ENCODE results near the gene SPATA6.
"Not testable (repeated sequence)": the region's sequence is repeated elsewhere in the genome, so short reads cannot be mapped to it uniquely, and the experiment has no call there.

SPATA6 gene

DNA sequence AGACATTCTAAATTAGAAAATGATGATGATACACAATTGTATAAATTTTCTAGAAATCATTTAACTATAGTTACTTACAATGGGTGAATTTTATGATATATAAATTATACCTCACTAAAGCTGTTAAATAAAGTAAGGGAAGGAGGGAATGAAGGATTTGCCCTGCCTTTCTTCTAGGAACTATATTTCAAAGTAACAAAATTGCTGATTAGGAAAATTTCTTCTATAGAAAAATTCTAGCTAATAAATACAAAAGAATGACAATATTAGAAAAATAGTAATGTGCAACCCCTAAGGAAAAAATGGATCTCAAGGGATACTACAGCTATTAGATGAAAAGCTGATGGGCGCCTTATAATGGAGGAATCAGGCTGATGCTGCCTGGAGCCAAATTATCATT lies 23.1 kb downstream of the SPATA6 start:
- DNase-seq (ENCODE audit: low spot score) = no peak
- TF ChIP-seq, protein P1, sequence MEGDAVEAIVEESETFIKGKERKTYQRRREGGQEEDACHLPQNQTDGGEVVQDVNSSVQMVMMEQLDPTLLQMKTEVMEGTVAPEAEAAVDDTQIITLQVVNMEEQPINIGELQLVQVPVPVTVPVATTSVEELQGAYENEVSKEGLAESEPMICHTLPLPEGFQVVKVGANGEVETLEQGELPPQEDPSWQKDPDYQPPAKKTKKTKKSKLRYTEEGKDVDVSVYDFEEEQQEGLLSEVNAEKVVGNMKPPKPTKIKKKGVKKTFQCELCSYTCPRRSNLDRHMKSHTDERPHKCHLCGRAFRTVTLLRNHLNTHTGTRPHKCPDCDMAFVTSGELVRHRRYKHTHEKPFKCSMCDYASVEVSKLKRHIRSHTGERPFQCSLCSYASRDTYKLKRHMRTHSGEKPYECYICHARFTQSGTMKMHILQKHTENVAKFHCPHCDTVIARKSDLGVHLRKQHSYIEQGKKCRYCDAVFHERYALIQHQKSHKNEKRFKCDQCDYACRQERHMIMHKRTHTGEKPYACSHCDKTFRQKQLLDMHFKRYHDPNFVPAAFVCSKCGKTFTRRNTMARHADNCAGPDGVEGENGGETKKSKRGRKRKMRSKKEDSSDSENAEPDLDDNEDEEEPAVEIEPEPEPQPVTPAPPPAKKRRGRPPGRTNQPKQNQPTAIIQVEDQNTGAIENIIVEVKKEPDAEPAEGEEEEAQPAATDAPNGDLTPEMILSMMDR (IDR thresholded peaks at IDR 0.05; ENCODE audit: extremely low read depth, missing control alignments) = no peak

DNA sequence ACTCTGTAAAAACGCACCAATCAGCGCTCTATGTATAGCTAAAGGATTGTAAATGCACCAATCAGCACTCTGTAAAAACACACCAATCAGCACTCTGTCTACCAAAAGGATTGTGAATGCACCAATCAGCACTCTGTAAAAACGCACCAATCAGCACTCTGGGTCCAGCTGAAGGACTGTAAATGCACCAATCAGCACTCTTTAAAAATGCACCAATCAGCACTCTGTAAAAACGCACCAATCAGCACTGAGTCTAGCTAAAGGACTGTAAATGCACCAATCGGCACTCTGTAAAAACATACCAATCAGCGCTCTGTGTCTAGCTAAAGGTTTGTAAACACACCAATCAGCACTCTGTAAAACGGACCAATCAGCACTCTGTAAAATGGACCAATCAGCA lies 27.8 kb downstream of the SPATA6 start:
- not testable (repeated sequence) for DNase-seq (ENCODE audit: low spot score)

DNA sequence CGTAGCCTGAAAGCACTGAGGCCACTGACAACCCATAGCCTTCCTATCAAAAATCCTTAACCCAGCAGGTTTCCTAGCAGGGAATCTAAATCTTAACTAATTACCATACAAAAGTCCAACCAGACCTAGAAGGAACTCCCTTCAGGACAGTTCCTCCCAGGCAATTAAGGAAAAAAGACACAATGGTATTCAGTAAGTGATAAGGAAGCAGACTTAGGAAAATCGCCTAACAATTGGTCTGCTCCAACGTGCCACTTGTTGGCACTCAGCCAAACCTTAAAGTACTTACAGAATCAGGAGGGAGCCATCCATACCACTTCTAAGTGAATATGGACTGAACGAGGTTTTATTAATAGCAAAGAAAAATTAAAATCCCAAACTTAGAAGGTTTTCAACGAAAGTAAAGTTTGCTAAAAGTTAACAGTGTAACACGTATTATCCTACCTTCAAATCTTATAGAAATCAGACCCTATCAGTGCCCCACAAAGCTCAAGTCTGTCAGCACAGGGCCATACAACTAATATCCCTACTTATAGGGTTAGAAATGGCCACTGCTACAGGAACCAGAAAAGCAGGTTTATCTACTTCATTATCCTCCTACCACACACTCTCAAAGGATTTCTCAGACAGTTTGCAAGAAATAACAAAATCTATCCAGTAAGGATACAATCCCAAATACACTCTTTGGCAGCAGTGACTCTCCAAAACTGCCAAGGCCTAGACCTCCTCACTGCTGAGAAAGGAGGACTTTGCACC lies 29.0 kb downstream of the SPATA6 start:
- no peak for DNase-seq (ENCODE audit: low spot score)
- TF ChIP-seq, protein P1 (IDR thresholded peaks at IDR 0.05; ENCODE audit: extremely low read depth, missing control alignments) = no peak

DNA sequence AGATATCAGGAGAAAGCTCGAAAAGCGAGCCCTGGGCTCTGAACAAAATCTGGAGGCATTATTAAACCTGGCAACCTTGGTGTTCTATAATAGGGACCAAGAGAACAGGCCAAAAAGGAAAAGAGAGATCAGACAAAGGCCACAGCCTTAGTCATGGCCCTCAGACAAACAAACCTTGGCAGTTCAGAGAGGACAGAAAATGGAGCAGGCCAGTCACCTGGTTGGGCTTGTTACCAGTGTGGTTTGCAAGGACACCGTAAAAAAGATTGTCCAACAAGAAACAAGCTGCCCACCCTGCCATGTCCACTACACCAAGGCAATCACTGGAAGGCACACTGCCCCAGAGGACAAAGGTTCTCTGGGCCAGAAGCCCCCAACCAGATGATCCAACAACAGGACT lies 31.2 kb downstream of the SPATA6 start:
- not testable (repeated sequence) for DNase-seq (ENCODE audit: low spot score)

DNA sequence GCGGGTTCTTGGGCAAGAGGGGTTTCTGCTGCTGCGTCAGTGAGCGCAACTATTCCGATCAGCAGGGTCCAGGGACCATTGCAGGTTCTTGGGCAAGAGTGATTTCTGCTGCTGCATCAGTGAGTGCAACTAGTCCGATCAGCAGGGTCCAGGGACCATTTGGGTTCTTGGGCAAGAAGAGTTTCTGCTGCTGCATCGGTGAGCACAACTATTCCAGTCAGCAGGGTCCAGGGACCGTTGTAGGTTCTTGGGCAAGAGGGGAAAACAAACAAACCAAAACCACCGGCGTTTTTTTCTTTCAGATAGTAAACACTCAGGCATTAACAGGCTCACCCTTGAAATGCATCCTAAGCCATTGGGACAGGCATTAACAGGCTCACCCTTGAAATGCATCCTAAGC lies 32.6 kb downstream of the SPATA6 start:
- TF ChIP-seq, protein P1 (IDR thresholded peaks at IDR 0.05; ENCODE audit: extremely low read depth, missing control alignments) = no peak
- no peak for DNase-seq (ENCODE audit: low spot score)

DNA sequence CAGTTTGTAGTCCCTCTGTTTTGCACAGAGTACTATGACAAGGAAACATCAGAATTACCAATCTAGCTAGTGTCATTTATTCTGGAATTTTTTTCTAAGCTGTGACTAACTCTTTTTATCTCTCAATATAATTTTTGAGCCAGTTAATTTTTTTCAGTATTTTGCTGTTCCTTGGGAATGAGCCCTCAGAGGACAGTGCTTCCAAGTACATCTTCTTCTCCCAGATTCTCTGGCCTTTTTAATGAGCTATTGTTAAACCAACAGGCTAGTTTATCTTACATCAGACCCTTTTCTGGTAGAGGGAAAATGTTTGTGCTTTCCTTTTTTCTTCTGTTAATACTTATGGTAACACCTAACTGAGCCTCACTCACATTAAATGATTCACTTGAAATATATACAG lies 34.6 kb downstream of the SPATA6 start:
- DNase-seq (ENCODE audit: low spot score) = not testable (repeated sequence)

DNA sequence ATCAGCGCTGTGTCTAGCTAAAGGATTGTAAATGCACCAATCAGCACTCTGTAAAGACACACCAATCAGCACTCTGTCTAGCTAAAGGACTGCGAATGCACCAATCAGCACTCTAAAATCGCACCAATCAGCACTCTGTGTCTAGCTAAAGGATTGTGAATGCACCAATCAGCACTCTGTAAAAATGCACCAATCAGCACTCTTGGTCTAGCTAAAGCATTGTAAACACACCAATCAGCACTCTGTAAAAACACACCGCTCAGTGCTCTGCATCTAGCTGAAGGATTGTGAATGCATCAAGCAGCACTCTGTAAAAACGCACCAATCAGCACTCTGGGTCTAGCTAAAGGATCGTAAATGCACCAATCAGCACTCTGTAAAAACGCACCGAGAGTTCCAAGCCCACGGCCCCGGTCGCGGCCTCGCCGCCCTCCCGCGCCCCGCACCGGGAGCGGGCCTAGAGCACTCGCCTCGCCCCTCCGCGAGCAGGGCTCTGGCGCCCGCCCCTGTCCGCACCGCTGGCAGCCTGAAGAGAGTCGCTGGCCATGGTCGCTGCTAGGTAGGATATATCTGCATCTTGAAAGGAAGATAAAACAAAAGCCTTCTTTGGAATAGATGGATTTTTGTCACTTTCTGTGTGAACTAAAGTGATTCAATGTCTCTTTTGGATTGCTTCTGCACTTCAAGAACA lies 36.5 kb downstream of the SPATA6 start:
- DNase-seq (ENCODE audit: low spot score) = not testable (repeated sequence)

DNA sequence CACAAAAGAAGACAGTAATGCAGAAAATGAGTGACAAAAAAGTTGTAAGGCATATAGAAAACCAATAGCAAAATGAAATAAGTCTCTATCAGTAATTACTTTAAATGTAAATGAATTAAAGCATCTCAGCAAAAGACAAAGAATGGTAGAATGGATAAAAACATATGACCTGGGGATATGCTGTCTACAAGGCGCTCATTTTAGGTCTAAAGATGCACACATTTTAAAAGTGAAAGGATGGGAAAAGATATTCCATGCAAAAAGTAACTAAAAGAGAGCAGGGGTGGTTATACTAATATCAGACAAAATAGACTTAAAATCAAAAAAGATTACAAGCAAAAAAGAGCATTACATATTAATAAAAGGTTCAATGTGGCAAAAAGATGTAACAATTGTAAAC lies 41.2 kb downstream of the SPATA6 start:
- TF ChIP-seq, protein P1 (IDR thresholded peaks at IDR 0.05; ENCODE audit: extremely low read depth, missing control alignments) = no peak
- DNase-seq (ENCODE audit: low spot score) = no peak

DNA sequence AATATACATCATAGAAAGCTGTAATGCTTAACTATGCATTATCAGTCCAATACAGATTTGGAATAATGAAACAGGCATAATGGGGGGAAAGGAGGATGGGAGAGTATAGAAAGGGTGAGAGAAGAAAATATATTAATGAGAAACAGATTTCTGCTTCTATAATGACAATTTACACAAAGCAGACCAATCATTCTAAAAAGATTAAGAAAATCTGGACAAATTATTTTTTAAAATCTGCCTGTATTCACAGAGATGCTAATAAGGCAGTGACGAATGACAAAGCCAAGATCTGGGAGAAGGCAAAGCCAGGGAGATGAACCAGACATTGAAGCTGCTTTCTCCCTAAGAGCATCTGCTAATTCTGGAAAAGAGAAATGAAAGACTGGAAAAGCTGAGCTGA lies 50.0 kb downstream of the SPATA6 start:
- TF ChIP-seq, protein P1 (IDR thresholded peaks at IDR 0.05; ENCODE audit: extremely low read depth, missing control alignments) = no peak
- no peak for DNase-seq (ENCODE audit: low spot score)

Data from GM20000 (cell line).